Stimulated activated naive CD8-positive, alpha-beta T cell treated with anti-CD3 and anti-CD28 coated beads, Interleukin-15, Interleukin-2, amounts not matched to agents 100 U/mL and 50 U/mL, for 24 hours (primary cell): ENCODE data around the gene PIGN.

Experiments
- ATAC-seq: fragments of 150-1000 bp; cut with Tn5 transposase; one replicate; pipeline ENCODE4 v1.10.0; 2021
- DNase-seq: peaks from one replicate; pipeline ENCODE4 v3.0.0; 2021

Gene PIGN

DNA sequence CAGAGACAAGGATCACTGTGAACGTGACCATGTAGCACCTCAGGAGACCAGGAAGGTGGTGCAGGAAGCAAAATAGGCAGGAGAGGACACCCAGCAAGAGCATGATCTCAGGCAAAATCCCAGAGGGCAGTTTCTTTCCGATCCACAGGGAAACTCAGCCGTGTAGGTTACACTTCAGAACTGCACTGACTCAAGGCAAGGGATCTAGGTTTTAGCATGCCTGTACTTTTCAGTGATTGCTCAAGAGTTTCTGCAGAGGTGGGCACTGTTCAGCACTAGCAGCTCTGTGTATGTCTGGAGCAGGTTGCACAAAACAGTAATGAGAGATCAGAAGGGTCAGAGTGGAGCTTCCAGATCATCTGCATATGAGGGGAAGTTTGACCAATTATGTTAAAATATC, 177.3 kb downstream of the PIGN start:
- DNase-seq (no peak), ATAC-seq (no peak)

- no peak for DNase-seq
- ATAC-seq: no peak
Measured at GRCh38 chr18:62001396-62001795, 185.5 kb downstream of the PIGN start.

DNA sequence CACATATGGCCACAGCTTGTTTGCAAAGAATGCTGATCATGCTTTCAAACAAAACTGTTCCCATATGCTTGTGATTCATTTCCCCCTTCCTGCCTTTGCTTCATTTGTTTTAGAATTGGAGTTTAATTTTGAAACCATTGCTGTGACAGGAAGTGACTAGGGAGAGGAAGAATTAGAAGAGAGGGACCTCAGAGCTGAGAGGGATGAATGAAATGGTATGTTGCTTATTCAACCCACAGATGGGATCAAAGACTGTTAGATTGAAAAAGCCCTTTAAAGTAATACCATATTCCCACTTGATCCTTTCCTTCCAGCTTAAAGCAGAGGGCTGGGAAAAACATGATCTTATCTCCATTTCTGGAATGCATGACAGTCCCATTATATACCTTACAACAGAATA, 187.9 kb downstream of the PIGN start:
- ATAC-seq (no peak), DNase-seq (no peak)

- no peak for ATAC-seq
- no peak for DNase-seq
Measured at GRCh38 chr18:61998335-61998734, 188.5 kb downstream of the PIGN start.

DNA sequence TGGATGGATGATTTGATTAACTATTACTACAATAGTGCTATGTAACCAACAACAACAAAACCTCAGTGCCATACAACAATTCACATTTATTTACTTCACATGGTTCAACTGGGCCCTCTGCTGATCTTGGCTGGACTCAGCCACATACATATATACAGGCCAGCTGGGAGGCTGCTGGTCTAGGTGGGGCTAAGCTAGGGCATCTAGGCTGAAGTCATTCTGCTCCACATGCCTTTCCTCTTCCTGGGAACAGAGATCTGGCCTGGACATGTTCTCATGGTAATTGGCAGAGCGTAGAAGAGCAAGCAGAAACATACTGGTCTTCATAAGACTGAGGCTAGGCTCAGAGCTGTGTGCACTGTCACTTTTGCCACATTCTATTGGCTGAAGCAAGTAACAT, 191.2 kb downstream of the PIGN start:
- DNase-seq: no peak
- ATAC-seq: no peak

DNA sequence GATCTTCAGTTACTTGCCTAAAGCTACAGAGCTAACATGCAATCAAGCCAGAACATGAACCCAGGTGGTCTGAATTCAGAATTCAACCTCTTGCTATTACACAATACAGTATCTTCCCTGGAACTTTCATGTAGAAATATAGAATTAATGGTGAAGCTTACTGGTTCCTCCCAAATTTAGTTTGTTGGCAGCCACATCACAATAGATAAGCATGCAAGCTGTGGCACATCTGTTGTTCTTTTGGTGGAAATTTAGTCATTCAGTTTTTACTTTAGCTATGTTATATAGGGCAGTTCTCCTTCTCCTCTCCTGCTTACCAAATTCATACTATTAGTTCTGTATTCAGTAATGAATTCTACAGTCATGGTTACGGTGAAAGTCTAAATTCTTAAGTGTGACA, 193.0 kb downstream of the PIGN start:
- ATAC-seq: no peak

DNA sequence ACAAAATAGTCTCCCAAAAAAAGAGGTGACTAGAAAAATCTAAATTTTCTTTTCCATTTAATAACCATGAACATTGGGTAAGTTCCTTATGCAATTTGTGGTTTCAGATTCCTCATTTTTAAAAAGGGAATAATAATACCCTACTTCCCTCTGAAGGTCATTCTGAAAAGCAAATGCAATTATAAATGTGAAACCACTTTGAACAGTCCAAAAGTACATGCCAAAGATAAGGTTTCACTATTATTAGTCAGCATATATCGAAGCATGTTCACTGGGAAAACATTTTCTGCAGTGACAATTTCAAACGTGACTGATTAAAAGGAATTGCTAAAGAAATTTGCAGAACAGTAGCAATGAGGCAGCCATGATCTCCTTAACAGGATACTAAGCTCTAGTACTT, 193.9 kb downstream of the PIGN start:
- no peak for DNase-seq

More for the DNA sequence above, 193.0 kb downstream of the PIGN start:
- no peak for DNase-seq

DNA sequence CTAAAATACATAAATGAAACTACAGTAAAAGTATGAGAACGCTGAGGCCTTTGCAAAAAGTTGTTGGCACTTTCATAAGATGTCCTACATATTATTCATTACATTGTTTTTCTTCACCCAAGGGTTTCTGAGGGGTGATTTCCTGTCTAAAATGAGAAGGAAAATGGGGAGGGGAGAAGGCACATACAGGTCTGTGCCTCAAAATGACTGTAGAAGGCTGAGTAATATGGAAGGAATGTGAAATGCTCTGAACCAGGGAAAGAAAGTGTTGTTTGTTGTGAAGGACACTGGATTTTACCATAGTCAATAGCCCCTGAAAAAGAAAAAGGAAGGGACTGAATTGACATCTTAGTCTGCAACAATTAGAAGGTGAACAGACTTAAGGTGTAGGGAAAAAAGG, 194.6 kb downstream of the PIGN start:
- ATAC-seq (no peak), DNase-seq (no peak)

More for the DNA sequence above, 193.9 kb downstream of the PIGN start:
- no peak for ATAC-seq

GRCh38 chr18:61991836-61992235, 195.0 kb downstream of the PIGN start:
- DNase-seq (no peak), ATAC-seq (no peak)

DNA sequence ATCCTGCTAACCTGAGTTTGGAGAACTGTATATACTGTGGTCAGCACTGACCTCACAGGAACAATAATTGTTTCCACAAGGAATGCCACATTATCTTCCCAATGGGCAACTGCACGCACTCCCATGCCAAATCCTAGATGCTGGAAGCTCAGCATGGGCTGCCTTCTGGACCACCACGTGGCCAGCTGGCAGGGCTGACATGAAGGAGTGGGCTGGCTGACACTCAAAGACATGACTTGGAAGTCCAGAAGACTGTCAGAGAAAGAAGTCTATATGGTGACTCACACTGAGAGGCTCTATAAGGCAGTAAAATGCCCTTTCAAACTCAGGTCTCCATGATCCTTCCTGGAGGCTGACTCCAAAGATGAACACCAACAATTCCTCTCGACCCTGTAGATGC, 195.7 kb downstream of the PIGN start:
- ATAC-seq (peak; percentile 14), DNase-seq (no peak)
